Measurements from ENCODE around the gene YTHDC1. TPM values are rescaled to one million over a fixed set of nuclear protein-coding genes. Genes with fewer than 3 reads are reported as not detected.

YTHDC1 gene
- total RNA-seq, 1 experiment from 2014 or later = 68.9 TPM

GRCh38 chr4:68359508-68359907 is 9.6 kb upstream of the YTHDC1 start:
- intact Hi-C loops (cut with micrococcal nuclease) = no loop called here
- H3K4me1 ChIP-seq (ENCODE audit: control insufficient read depth in 1 of 2, insufficient read depth in 2 of 2, low read length in 2 of 2) = no peaks in the 10 kb centered on the region
- H2AFZ ChIP-seq (ENCODE audit: low read depth, low read length, poor library complexity, severe bottlenecking) = no peak overlapping the region
- H3K36me3 ChIP-seq (ENCODE audit: control insufficient read depth in 1 of 2, insufficient read depth in 2 of 2, low read length in 2 of 2) = no peaks in the 10 kb centered on the region
- no peaks in the 10 kb centered on the region for H3K79me2 ChIP-seq (ENCODE audit: insufficient read depth, low read length)
- no peaks in the 10 kb centered on the region for H4K20me1 ChIP-seq (ENCODE audit: insufficient read depth)
- ATAC-seq = no peak
- no peak for TF ChIP-seq YY1 (IDR thresholded peaks at IDR 0.05; ENCODE audit: extremely low read depth, insufficient replicate concordance, low read depth, low read length)
- no peak for TF ChIP-seq SRF (IDR thresholded peaks at IDR 0.05; ENCODE audit: low read depth)
- no peak for TF ChIP-seq FOSL1 (IDR thresholded peaks at IDR 0.05; ENCODE audit: low read depth)
- TF ChIP-seq ELF1 (IDR thresholded peaks at IDR 0.05; ENCODE audit: borderline replicate concordance, low read depth) = no peak
- TF ChIP-seq ZBTB33 (IDR thresholded peaks at IDR 0.05; ENCODE audit: extremely low read depth, insufficient replicate concordance, low read length) = no peak
- TF ChIP-seq EZH2 (IDR thresholded peaks at IDR 0.05) = no peak
- no peak for TF ChIP-seq MAX (IDR thresholded peaks at IDR 0.05)
- TF ChIP-seq JUND (IDR thresholded peaks at IDR 0.05) = no peak
- no peak for TF ChIP-seq REST (IDR thresholded peaks at IDR 0.05; ENCODE audit: low read depth)
- no peak for TF ChIP-seq POLR2AphosphoS5 (IDR thresholded peaks at IDR 0.05; ENCODE audit: low read depth, low read length)
- no peak for TF ChIP-seq CBX3 (IDR thresholded peaks at IDR 0.05; ENCODE audit: low read depth)
- TF ChIP-seq SIN3A (IDR thresholded peaks at IDR 0.05; ENCODE audit: low read depth) = no peak
- TF ChIP-seq CTCF (IDR thresholded peaks at IDR 0.05 in 2 of 3, conservative IDR thresholded peaks at IDR 0.05 in 1 of 3; ENCODE audit: borderline replicate concordance in 1 of 3, insufficient read depth in 1 of 3, low read depth in 2 of 3, low read length in 2 of 3) = no peak
- no peak for TF ChIP-seq EZH2phosphoT487 (IDR thresholded peaks at IDR 0.05; ENCODE audit: borderline replicate concordance)
- TF ChIP-seq CEBPB (IDR thresholded peaks at IDR 0.05; ENCODE audit: low read depth) = no peak
- no peak for TF ChIP-seq POLR2A (IDR thresholded peaks at IDR 0.05; ENCODE audit: borderline replicate concordance, extremely low read depth, insufficient read depth, insufficient read length)
- no peak for TF ChIP-seq TCF7L2 (IDR thresholded peaks at IDR 0.05; ENCODE audit: borderline replicate concordance, extremely low read depth, insufficient read depth, insufficient read length)
- TF ChIP-seq EGR1 (IDR thresholded peaks at IDR 0.05; ENCODE audit: low read depth) = no peak
- no peak for TF ChIP-seq ATF3 (IDR thresholded peaks at IDR 0.05)
- no peak for TF ChIP-seq ZFX (IDR thresholded peaks at IDR 0.05)
- H3K9me2 ChIP-seq (ENCODE audit: insufficient read depth) = no peaks in the 10 kb centered on the region
- no peak overlapping the region for H3K27ac ChIP-seq (ENCODE audit: low read depth, low read length)
- ChIA-PET RAD21 (ENCODE audit: low non-redundant PET in 1 of 2, low total read pairs in 2 of 2, uncharacterized antibody in 2 of 2, unreplicated experiment in 2 of 2) (interaction anchor here in 1 of 2 experiments (0.5 kb wide), 1 partner anchor 90 kb away, joined by 3 read pairs; no protein-coding TSS in a partner anchor), POLR2A (no interaction called here), CTCF (no interaction called here)
- no peak overlapping the region for H3K4me2 ChIP-seq (ENCODE audit: low read length)
- H3K9me3 ChIP-seq (ENCODE audit: control insufficient read depth in 1 of 2, insufficient read depth in 1 of 2, low read depth in 1 of 2, low read length in 2 of 2) = no peaks in the 10 kb centered on the region
- no peak overlapping the region for H3K9ac ChIP-seq (ENCODE audit: low read length)
- no TSS peak for BruUV-seq (replicated peaks)
- no peaks in the 10 kb centered on the region for H3K27me3 ChIP-seq (ENCODE audit: insufficient read depth, low read length)
- DNase-seq (ENCODE audit: low read depth, low spot score) = no peak
- H3K4me3 ChIP-seq (replicated peaks in 1 of 2; ENCODE audit: low read depth in 1 of 2, low read length in 2 of 2) = no peak overlapping the region

Measured in HCT116 (cell line).